ENCODE measurements around the gene GFOD2. TPM values are rescaled to one million over a fixed set of nuclear protein-coding genes. Genes with fewer than 3 reads are reported as not detected.
A peak's percentile ranks its signal among the peaks of the same experiment; 100 is the strongest.

GFOD2 gene
- total and polyA plus RNA-seq, 2 of the 13 experiments (the other 11 are each of a cell fraction or from before 2014, with no cell fraction given), result 11.1 to 17.2 TPM

GRCh38 chr16:67666032-67666551 lies 53.0 kb downstream of the GFOD2 start (continued):
- TF ChIP-seq ZNF142 (CRISPR knock-in tag; IDR thresholded peaks at IDR 0.05), result no peak
- no peak; the same call in 1 of the 2 replicates for TF ChIP-seq DR1 (CRISPR knock-in tag; IDR thresholded peaks at IDR 0.05)
- peak; percentile 70; the same call in 1 of the 2 replicates for TF ChIP-seq ZNF639 (CRISPR knock-in tag; conservative IDR thresholded peaks at IDR 0.05)
- TF ChIP-seq ZNF44 (CRISPR knock-in tag; IDR thresholded peaks at IDR 0.05), result no peak
- TF ChIP-seq TSC22D2 (CRISPR knock-in tag; IDR thresholded peaks at IDR 0.05; ENCODE audit: borderline replicate concordance), result no peak
- TF ChIP-seq TFAP4 (IDR thresholded peaks at IDR 0.05; ENCODE audit: borderline replicate concordance, low read depth), result no peak
- no peak for TF ChIP-seq RARA (CRISPR knock-in tag; IDR thresholded peaks at IDR 0.05)
- TF ChIP-seq SOX13 (IDR thresholded peaks at IDR 0.05), result no peak
- no peak for TF ChIP-seq SOX13 (CRISPR knock-in tag; conservative IDR thresholded peaks at IDR 0.05 in 1 of 2, IDR thresholded peaks at IDR 0.05 in 1 of 2)
- no peak for TF ChIP-seq ZSCAN30 (CRISPR knock-in tag; IDR thresholded peaks at IDR 0.05)
- no peak for TF ChIP-seq SMAD3 (CRISPR knock-in tag; IDR thresholded peaks at IDR 0.05)
- 0 out of 2 replicates have a peak, but pooled peaks have one; percentile 84 for TF ChIP-seq ZNF576 (CRISPR knock-in tag; IDR thresholded peaks at IDR 0.05)
- no peak for TF ChIP-seq HMG20B (CRISPR knock-in tag; conservative IDR thresholded peaks at IDR 0.05)
- TF ChIP-seq AHR (CRISPR knock-in tag; IDR thresholded peaks at IDR 0.05), result no peak
- TF ChIP-seq KLF16 (CRISPR knock-in tag; IDR thresholded peaks at IDR 0.05), result no peak; a peak in 1 of 4 replicates
- TF ChIP-seq EP300 (IDR thresholded peaks at IDR 0.05; ENCODE audit: low read depth in 2 of 2, low read length in 2 of 2), result no peak
- TF ChIP-seq EP300 (CRISPR knock-in tag; IDR thresholded peaks at IDR 0.05; ENCODE audit: borderline replicate concordance), result no peak
- no peak for TF ChIP-seq ZNF556 (CRISPR knock-in tag; IDR thresholded peaks at IDR 0.05; ENCODE audit: borderline replicate concordance)
- no peak for TF ChIP-seq ZNF260 (CRISPR knock-in tag; IDR thresholded peaks at IDR 0.05; ENCODE audit: borderline replicate concordance, low read depth)
- no peak for TF ChIP-seq ZNF558 (CRISPR knock-in tag; IDR thresholded peaks at IDR 0.05; ENCODE audit: borderline replicate concordance)
- no peak for TF ChIP-seq KDM1A (CRISPR knock-in tag; IDR thresholded peaks at IDR 0.05)
- no peak for TF ChIP-seq NCOA5 (CRISPR knock-in tag; IDR thresholded peaks at IDR 0.05)
